NCI-H1105 treated with DMSO at 0.1 percent for 48 hours (cell line): ENCODE measurements around the gene NUDT6.

Source experiments
- DNase-seq: peaks from one replicate; lab custom pipeline; 2025; lab: John Stamatoyannopoulos, UW

Gene NUDT6

DNA sequence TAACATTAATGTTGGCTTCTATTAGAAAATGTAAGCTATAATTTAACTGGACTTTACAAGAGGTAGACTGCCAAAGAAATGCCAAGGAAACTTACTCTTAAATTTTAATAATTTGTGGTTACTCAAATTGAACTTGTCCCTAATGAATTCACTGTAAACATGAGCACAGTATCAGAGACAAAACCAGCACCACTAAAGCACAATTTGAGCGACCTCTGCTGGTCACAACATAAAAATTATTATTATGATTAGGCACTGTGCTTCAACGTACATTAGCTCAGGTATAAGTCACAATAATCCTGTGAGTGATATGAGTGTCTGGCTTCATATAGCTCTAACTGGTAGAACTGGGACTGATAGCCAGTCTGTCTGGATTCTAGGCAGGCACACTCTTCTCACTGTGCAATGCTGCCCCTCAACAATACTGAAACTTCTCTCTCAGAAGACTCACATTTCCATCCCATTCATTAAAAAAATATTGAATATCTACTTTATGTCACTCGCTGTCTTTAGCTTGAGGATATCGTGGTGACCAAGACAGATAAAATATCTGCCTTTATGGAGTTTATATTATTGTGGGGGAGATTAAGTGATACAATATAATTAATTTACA is 8.0 kb downstream of the NUDT6 start:
- DNase-seq = peak; percentile 51

DNA sequence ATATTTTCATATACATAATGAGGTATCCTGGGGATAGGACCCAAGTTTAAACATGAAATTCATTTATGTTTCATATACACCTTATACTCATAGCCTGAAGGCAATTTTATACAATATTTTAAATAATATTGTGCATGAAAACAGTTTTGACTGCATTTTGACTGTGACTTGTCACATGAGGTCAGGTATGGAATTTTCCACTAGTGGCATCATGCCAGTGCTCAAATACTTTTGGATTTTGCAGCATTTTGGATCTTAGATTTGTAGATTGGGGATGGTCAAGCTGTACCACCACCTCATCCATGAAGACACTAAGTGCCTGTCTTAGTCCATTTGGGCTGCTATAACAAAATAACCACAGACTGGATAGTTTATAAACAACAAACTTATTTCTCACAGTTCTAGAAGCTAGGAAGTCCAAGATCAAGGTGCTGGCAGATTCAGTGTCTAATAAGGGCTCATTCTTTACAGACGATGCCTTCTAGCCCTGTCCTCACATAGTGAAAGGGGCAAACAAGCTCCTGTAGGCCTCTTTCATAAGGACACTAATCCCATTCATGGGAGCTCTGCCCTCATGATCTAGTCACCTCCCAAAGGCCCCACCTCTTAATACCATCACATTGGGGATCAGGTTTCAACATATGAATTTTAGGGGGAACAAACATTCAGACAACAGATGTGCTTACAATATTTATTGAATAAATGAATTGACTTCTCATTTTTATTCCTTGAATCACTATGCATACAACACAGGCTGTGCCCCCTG is 9.4 kb downstream of the NUDT6 start:
- no peak for DNase-seq

DNA sequence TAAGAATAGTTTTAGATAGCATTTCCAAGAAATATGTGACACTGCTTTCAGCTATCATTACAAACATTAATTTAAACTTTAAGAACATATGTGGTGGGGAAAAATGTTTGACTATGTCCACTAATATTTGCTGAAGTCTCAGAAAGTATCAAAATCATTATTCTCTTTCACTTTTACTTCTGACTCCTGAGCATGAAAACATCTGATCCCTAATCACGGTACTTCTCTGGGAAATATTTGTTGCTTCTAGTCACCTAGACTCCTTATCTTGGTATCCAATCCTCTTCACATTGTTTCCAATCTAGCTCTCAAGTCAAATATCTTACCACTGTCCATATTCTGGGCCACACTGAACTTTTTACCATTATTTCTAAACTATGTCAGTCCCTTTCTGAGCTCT is 10.8 kb downstream of the NUDT6 start:
- DNase-seq = no peak

DNA sequence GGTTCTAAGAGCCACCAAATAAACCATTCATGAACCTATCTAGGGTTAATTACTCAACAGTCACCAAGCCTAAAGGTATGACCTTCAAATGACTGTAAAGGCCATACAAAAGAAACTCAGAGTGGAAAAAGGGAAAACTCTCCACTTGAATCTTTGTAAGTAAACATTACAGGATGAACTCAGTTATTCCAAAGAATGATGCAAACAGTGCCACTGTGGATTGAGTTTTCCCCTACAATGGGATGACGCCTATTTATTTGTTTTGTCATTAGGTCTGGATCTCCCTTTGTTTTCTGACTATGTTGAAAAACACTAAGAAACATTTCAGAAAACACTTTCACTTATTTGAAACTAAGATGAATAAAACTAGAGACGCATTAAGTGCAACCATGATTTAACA is 12.7 kb downstream of the NUDT6 start:
- DNase-seq = no peak

DNA sequence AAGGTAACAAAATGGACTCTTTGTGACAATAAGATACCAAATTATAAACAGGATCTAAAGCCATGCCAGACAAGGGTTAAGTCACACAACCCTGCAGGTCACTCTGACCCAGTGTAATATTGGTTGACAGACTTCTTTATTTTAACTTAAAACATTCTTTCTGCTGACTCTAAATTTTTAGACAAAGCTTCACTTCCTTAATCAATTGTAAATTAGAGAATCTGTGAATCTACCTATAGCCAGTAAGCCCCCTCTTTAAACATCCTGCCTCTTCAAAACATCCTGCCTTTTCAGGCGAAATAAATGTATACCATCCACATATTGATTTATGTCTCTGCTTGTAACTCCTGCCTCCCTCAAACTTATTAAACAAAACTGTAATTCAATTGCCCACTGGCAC is 14.2 kb downstream of the NUDT6 start:
- no peak for DNase-seq

DNA sequence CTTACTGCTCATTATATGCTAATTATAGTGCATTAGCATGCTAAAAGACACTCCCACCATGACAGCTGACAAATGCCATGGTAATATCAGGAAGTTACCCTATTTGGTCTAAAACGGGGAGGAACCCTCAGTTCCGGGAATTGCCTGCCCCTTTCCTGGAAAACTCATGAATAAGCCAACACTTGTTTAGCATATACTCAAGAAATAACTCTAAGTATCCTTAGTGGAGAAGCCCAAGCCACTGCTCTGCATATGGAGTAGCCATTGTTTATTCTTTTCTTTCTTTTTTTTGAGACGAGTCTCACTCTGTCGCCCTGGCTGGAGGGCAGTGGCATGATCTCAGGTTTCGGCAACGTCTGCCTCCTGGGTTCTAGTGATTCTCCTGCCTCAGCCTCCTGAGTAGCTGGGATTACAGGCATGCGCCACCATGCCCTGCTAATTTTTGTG is 15.5 kb downstream of the NUDT6 start:
- DNase-seq = no peak

DNA sequence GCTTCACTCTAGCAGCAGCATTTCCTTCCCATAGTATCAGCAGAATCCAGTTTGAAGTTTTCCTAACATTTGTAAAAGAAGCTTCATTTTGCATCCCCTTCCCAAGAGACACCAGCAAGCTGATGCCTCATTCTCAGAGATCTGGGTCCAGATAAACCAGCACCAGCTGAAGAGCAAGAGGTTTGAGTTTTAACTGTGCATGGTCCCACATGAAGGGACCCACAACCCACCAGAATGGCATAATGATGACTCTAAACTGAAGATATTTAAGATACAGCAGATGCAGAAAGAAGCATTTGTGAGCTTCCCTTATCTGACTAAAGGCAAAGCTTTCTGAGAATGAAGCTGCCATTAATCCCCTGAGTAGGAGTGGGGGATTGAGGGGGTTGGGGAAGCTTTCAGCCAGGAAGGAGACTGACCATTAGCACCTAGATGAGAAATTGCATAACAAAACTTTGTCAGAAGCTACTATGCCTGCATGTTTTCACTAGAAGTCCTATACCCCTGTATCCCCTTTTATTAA is 18.6 kb downstream of the NUDT6 start:
- no peak for DNase-seq

DNA sequence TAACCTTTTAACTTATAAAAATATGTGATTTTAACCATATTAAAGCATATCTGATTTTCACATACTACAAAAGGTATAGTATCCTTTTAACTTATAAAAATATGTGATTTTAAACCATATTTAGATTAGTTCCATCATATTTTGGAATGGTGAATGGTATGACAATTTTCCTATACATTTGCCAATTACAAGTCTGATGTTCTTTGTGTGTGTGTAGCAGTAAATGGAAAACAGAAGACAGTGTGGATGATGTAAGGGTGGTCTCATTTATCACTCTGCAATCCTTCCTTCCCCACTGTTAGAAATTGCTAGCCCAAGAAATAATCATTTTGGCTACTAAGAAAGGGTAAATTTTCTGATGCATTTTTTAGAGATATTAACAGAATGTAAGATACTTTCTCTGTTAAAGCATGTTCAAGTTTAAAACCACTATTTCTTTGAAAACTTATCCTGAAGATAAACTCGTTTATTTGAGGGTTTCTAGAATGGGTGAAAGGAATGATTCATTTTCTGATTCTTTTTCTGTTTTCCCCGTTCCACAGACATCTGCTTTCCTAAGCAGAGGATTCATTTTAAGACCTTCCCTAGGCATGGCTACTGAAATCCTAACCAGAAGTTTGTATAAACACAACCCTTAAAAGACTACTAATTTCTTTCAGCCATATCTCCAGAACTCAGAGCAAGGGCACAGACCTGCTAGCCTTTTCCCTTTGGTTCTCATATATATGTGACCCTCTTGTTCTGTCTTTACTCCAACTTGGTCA is 21.0 kb downstream of the NUDT6 start:
- DNase-seq = no peak

DNA sequence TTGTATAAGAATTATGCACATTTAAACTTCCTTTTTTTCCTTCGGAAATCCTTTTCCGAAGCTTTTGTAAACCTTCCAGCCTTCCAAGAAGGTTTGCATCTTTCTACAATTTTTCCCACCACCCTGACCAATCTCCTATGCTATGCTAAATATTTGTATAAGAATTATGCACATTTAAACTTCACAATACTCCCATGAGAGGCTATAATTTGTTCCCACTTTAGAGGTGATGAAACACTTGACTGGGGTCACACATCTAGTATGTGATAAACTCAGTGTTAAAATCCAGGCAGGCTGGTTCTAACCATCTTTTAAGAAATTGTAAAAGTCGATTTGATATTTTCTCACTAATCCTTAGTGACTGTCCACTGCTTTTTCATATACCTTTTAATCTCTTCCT is 22.1 kb downstream of the NUDT6 start:
- no peak for DNase-seq

DNA sequence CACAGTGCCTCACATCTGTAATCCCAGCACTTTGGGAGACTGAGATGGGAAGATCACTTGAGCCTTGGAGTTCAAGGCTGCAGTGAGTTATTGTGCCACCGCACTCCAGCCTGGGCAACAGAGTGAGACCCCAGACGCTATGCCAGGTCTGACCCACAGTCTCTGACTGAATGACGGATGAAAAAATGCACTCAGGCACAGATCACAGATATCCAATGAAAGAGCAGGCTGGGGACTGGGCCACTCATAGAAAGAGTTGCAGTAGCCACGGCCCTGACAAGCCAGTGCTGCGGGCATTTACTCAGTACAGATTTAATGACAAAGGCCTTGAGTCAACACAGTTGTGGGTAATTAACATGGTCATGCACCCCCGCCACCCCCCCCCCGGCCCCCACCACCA is 22.7 kb downstream of the NUDT6 start:
- DNase-seq = no peak

DNA sequence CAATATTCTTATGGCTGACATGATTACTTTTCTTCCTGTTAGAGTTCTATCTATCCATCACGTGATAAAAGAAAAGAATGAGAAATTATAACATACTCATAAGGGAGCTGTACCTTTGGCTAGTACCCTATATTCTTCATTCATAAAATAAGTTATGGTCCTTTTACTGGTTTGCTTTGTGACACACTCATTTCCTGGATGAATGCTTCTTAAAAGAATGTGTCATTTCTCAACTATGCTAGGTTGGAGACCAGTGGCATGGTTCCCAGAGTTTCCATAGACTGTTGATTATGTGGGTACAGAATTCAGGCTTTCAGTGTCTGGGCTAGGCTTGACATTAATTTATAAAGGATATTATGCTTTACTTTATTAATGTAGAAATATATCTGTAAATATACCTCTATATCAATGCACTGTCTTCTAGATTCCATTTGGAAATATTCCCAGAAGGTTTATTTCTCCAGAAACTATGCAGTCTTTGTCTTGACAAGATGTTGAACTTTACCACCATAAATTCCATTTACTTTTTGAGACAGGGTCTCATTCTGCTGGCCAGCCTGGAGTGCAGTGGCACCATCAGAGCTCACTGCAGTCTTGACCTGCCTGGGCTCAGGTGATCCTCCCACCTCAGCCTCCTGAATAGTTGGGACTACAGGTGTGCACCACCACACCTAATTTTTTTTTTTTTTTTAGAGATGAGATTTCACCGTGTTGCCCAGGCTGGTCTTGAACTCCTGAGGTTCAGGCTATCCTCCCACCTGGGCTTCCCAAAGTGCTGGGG is 23.8 kb downstream of the NUDT6 start:
- no peak for DNase-seq

DNA sequence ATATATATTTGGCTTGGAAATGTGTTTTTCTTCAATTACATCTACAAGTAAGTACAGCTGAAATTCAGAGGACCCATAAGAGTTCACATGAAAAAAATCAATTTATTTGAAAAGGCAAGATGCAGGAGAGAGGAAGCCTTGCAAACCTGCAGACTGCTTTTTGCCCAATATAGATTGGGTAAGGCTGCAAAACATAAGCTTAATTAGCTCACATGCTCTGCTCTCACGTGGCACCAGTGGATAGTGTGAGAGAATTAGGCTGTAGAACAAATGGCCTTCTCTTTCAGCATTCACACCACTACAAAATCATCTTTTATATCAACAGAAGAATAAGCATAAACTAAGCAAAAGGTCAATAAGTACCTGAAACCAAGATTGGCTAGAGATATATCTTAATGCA is 26.1 kb downstream of the NUDT6 start:
- DNase-seq = no peak

DNA sequence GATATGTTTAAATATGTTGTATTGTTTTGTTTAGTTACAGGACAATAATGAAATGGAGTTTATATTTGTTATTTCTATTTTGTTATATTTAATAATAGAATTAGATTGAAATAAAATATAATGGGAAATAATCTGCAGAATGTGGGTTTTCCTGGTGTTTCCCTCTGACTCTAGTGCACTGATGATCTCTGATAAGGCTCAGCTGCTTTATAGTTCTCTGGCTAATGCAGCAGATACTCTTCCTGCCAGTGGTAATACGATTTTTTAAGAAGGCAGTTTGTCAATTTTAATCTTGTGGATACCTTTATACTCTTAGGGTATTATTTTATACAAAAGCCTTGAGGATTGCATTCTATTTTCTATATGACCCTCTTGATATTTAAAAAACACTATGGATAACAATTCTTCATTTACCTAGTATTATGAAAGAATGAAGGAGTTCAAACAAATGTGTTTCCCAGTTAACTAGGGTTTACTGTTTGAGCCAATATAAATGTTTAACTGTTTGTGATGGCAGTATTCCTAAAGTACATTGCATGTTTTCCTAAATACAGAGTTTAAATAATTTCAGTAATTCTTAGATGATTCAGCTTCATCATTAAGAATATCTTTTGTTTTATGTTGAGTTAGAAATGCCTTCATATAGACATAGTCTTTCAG is 26.9 kb downstream of the NUDT6 start:
- no peak for DNase-seq

DNA sequence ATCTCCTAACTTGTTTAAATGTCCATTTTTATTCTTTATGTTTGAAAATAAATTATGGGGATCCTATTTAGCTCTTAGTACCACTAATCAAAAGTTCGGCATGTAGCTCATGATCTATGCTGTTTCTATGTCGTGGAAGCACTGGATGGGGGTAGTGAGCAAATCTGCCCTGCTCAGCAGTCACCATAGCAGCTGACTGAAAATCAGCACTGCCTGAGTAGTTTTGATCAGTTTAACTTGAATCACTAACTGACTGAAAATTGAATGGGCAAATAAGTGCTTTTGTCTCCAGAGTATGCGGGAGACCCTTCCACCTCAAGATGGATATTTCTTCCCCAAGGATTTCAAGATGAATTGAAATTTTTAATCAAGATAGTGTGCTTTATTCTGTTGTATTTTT is 27.6 kb downstream of the NUDT6 start:
- DNase-seq = no peak

DNA sequence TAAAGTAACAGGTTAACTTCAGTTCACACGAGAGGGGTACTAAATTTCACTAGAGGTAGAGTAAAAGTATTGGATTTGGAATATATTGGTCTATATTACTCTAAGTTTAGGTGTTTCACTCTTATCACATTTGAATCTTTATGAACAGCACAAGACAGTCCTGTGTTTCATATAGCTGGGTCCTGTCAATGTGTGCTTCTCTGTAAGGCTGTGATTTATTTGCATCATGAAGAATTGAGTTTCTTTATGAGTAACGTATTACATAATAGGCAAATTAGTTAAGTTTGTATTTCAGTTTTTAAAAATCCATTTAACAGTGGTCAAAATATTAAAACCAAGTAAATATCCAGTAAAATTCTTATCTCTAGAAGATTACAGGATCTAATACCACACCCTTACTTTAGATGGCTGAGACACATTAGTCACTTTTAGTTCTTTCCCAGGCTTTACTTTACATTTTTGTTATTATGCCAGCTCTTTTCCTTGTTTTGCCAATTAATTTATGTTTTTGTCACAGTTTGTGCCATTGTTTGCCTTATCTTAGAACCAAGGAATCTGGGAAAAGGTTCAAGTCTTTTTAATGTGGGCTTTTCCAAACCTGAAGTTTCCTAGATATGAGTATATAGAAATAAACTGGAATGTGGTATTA is 32.1 kb downstream of the NUDT6 start:
- no peak for DNase-seq

DNA sequence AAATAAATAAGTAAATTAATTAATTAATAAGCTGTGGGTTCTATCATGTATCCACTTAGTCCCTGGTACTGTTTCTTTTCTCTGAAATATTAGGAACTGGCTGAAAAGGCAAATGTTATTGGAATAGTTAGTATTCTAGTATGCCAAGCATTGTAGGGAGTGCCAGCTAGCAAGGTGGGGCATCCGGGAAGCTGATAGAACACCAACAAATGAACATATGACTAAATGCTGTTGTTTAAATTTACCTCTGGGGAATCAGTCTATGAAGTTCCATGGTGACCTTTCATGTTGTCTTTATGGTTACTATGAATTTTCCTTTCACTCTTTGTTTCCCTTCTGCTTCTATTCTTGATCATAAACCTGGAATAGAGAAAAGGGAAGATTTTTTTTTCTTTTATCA is 32.7 kb downstream of the NUDT6 start:
- DNase-seq = no peak

DNA sequence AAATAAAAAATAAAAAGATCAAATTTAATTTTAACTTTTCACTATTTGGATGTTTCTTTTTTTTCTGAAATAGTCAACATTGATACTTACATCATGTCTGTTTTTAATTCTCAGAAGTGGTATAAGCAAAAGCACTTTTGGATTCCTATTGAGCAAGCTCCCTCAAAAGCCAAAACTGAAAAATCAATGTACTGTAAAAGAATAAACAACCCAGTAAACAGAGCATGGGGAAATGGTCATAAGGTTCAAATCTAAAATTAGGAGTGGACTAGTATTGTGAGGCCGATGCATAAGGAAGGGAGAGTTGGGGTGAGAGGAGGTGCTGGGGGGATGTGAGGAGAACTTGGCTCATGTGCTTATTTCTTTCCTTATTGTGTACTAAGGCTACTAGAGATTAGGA is 37.9 kb downstream of the NUDT6 start:
- DNase-seq = no peak

DNA sequence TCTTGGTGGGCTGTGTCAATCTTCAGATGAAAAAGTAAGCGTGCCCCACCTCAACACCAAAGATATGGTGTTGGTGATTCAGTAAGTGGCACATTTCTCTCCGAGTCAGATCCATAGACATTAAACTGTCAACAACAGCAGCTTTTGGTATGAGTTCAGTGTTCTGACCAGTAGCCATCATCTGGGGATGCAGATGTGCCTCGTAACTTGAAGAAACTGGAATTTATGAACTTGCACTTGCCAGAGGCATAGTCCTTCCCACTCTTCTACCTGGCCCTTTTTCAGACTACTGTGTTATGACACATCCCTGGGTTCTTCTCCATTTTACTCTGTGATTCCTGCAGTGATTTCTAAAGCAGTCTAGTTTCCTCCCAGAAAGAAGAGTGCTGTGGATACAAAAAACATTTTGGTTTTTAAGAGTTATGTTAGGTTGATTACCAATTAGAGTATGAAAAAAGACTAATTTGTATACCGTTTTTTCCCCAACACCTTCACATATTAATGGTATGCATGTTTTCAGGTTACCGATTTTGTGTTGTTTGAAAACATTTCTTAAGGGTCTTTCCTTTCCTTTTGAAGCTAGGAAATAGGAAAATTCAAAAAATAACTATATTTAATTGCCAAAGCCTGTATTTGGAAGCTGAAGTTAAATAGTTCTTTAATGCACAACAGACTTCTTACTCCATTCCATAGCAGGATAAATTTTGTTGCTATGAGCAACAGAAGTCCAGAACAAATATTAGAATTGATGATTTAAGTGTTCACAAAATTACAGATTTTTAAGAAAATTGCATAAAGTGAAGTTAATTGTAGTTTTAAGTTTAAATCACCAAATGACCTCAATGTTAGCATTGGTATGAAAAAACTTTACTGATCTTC is 39.3 kb downstream of the NUDT6 start:
- no peak for DNase-seq

DNA sequence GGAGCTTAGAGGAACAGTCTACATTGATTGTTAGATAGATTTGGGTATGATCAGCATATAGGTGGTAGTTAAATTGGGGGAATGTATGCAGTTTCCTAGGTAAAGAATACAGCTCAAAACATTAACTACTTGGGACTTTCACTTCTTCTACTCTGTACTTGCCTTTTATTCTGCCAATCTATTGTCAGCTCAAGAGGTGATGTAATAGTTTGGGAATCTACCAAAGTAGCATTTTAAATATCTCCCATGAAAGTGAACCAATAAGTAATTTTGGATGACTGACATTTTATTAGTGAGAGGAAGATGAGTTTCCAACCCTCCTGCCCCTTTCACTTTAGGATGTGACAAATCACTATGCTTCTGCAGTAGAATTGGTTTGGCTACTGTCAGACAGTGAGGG is 43.4 kb downstream of the NUDT6 start:
- DNase-seq = no peak

DNA sequence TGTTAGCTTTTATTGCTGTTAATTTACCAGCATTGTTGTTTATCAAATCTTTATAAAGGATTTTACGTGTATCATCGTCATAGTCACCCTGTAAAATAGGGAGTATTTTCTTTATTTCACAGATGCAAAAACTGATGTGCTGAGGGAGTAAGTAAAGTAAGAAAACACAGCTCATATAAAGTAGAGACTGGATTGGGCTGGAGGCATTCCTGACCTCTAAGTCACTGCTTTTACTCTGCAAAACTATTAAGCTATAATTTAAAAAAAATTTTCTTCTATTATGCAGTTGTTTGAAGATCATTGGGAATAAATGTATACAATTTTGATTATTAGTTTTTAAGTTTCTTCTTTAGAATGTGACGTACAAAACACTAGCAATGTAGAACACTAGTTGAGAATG is 45.9 kb downstream of the NUDT6 start:
- DNase-seq = no peak
